Stomach (tissue), 19 donors: ENCODE measurements around the gene HSPA1L. TPM values are rescaled to one million over a fixed set of nuclear protein-coding genes. Genes with fewer than 3 reads are reported as not detected.
"Not testable (repeated sequence)": the region's sequence is repeated elsewhere in the genome, so short reads cannot be mapped to it uniquely, and the experiment has no call there.

Experiments used
- DNase-seq, 2 donors: peaks; one replicate each; pipeline versions ENCODE4 v3.0.0 to v3.0.0-alpha.2; 2013 to 2019
- H3K27ac ChIP-seq, 5 donors: fragments of 200-600 bp in 4 of 5; sonication (generic) in 4 of 5; one replicate each; pipeline ENCODE4 v1.5.1; 2013 to 2019; ENCODE audit warnings: mild to moderate bottlenecking in 1 of 5, moderate library complexity in 1 of 5
- H3K27me3 ChIP-seq, 3 donors: fragments of 200-600 bp; sonication (generic); one replicate each; pipeline ENCODE4 v1.5.1; 2017 to 2019; ENCODE audit warnings: mixed run types in 1 of 3
- H3K36me3 ChIP-seq, 4 donors: fragments of 200-600 bp; sonication (generic); 1 replicate in 3 of 4; 2 replicates in 1 of 4; pipeline ENCODE4 v1.5.1; 2016 to 2019
- H3K4me1 ChIP-seq, 4 donors: fragments of 200-600 bp; sonication (generic); one replicate each; pipeline ENCODE4 v1.5.1; 2016 to 2019
- H3K4me3 ChIP-seq, 4 donors: fragments of 200-600 bp; sonication (generic) in 3 of 4; one replicate each; pipeline ENCODE4 v1.5.1; 2016 to 2019; ENCODE audit warnings: mild to moderate bottlenecking in 1 of 4
- H3K9me3 ChIP-seq, 4 donors: fragments of 200-600 bp; sonication (generic); one replicate each; pipeline ENCODE4 v1.5.1; 2016 to 2019
- CTCF ChIP-seq, 7 experiments: fragments of 450-650 bp in 4 of 7; fragments of 200-600 bp in 3 of 7; sonication (generic) in 3 of 7; IDR thresholded peaks; one replicate each; pipeline ENCODE4 v1.5.1; 2016 to 2019; ENCODE audit warnings: antibody characterized with exemption in 7 of 7, control low read depth in 2 of 7, mild to moderate bottlenecking in 1 of 7
- EP300 ChIP-seq: sonication (generic); formaldehyde crosslinking; IDR thresholded peaks from one replicate; pipeline ENCODE4 v1.6.1; 2017; ENCODE audit warnings: antibody characterized with exemption
- POLR2A ChIP-seq, 4 donors: fragments of 450-650 bp; IDR thresholded peaks; one replicate each; pipeline ENCODE4 v1.6.1; 2016; ENCODE audit warnings: antibody characterized with exemption in 4 of 4, control low read depth in 2 of 4, mild to moderate bottlenecking in 1 of 4, moderate library complexity in 1 of 4
- POLR2AphosphoS5 ChIP-seq, 3 donors: sonication (generic); formaldehyde crosslinking; IDR thresholded peaks; one replicate each; pipeline ENCODE4 v1.6.1; 2016; ENCODE audit warnings: antibody characterized with exemption in 3 of 3
- whole genome bisulfite sequencing, 5 donors: extraction: QIAGEN DNeasy Blood & Tissue Kit in 3 of 5; methylation state at CpG; one replicate each; pipeline versions ENCODE4 v1.1.5 to v1.1.7; 2013 to 2018; 5-methylcytosine and 5-hydroxymethylcytosine counted together
- intact Hi-C: fragments of 100-400 bp; cut with DNase I; formaldehyde crosslinking; loops from one replicate; pipeline ENCODE4 v1.15.1; 2023; ENCODE audit warnings: low total_unique reads
- long read RNA-seq, 10 donors: transcript quantifications; one replicate each; lab custom pipeline, GENCODE V29; 2026
- polyA plus RNA-seq, 3 donors: library from polyadenylated mRNA; stranded (reverse); fragments of 200-250 nt; gene quantifications; one replicate each; pipeline ENCODE4 v1.2.3, GENCODE V29; 2013
- total RNA-seq, 5 donors: library from RNA; depleted of rRNA; stranded (reverse); fragments of >200 nt; gene quantifications; one replicate each; pipeline versions ENCODE4 v1.1.0 to v1.2.3, GENCODE V29; 2014 to 2016
- donor health status: healthy with polysubstance abuse.
- donor health status: Bipolar disorder and iron deficiency.
- donor health status: healthy.

HSPA1L gene
- total RNA-seq (1 to 10 TPM in 2 of 5 donors, not detected in 3; 1.1 to 1.7 TPM), polyA plus RNA-seq (under 1 TPM; 0.46 to 0.98 (median 0.75) TPM)
- long read RNA-seq, donor 1, partial matches to known transcripts = 0 of 2 reads
- long read RNA-seq, donor 1, other reads (novel, unspliced or antisense) = 0 of 2 reads
- long read RNA-seq, donor 2 = 0 reads
- long read RNA-seq, donor 3, partial matches to known transcripts = 48 of 48 reads
- long read RNA-seq, donor 3, other reads (novel, unspliced or antisense) = 0 of 48 reads
- long read RNA-seq, donor 4, partial matches to known transcripts = 61 of 85 reads
- long read RNA-seq, donor 4, other reads (novel, unspliced or antisense) = 24 of 85 reads
- long read RNA-seq, donor 5 = 0 reads
- long read RNA-seq, donor 6, partial matches to known transcripts = 0 of 3 reads
- long read RNA-seq, donor 6, other reads (novel, unspliced or antisense) = 0 of 3 reads
- long read RNA-seq, donor 7, partial matches to known transcripts = 347 of 551 reads
- long read RNA-seq, donor 7, other reads (novel, unspliced or antisense) = 204 of 551 reads
- long read RNA-seq, donor 8 = 0 reads
- long read RNA-seq, donor 9 = 0 reads
- long read RNA-seq, donor 10, partial matches to known transcripts = 27 of 27 reads
- long read RNA-seq, donor 10, other reads (novel, unspliced or antisense) = 0 of 27 reads

GRCh38 chr6:31815025-31815838 is at the start of gene HSPA1L, which contains the start of gene HSPA1A:
Gene HSPA1L (minus strand): TSS chr6:31815283. CDS start chr6:31811972, 3,311 bp downstream.
Gene HSPA1A (plus strand): TSS chr6:31815543. CDS start chr6:31815757, 214 bp downstream.
- WGBS, 5 donors = 0 to 2% (median 1%) methylated on average over 31 to 56 of the region's 56 CpGs
- Histone ChIP-seq H3K4me1 (peaks cover 27 to 47% (median 39%) of the 10 kb centered on the region in 4 donors), H3K27me3 (no peaks in the 10 kb centered on the region), H3K27ac (peak within 1 kb of the TSS; percentile 89 to 100 (median 99)), H3K36me3 (no peaks in the 10 kb centered on the region), H3K9me3 (no peaks in the 10 kb centered on the region), H3K4me3 (peak within 1 kb of the TSS; percentile 53 to 63 (median 56))
- DNase-seq = peak; percentile 95 to 97
- intact Hi-C loops = no loop called here
- TF ChIP-seq POLR2AphosphoS5 (IDR thresholded peaks at IDR 0.05) = peak; percentile 100
- peak in 3 of 4 donors; percentile 78 to 99 (median 98) for TF ChIP-seq POLR2A (IDR thresholded peaks at IDR 0.05)
- no peak for TF ChIP-seq CTCF (IDR thresholded peaks at IDR 0.05)
- TF ChIP-seq EP300 = no peak

- intact Hi-C loops = no loop called here
- H3K36me3 ChIP-seq = peaks cover 12 to 53% (median 27%) of the 10 kb centered on the region in 4 donors
- DNase-seq = no peak
Measured at GRCh38 chr6:31864818-31865204, 49.7 kb upstream of the HSPA1L start.

GRCh38 chr6:31864123-31864562 is 49.1 kb upstream of the HSPA1L start:
- intact Hi-C loops, DNase-seq, H3K27me3 ChIP-seq, H3K9me3 ChIP-seq: not testable (repeated sequence)
- H3K27ac ChIP-seq = peak overlapping the region; percentile 25 to 93 (median 90)
- peaks cover 19 to 55% (median 29%) of the 10 kb centered on the region in 4 donors for H3K36me3 ChIP-seq
- 18 to 33% (median 31%) methylated on average over 14 to 16 of the region's 16 CpGs for WGBS, 5 donors
- peak overlapping the region; percentile 41 to 84 (median 68) for H3K4me3 ChIP-seq
- H3K4me1 ChIP-seq = peaks cover 17 to 60% (median 36%) of the 10 kb centered on the region in 4 donors

More at GRCh38 chr6:31864818-31865204, 49.7 kb upstream of the HSPA1L start:
- H3K27ac ChIP-seq = peak overlapping the region in 3 of 5 donors; percentile 83 to 93 (median 90)
- peaks cover 17 to 60% (median 36%) of the 10 kb centered on the region in 4 donors for H3K4me1 ChIP-seq
- no peaks in the 10 kb centered on the region for H3K9me3 ChIP-seq
- WGBS, 5 donors = 70 to 82% (median 80%) methylated on average over 8 of the region's 8 CpGs
- H3K4me3 ChIP-seq = no peak overlapping the region
- H3K27me3 ChIP-seq = no peaks in the 10 kb centered on the region
- no peak for TF ChIP-seq CTCF (IDR thresholded peaks at IDR 0.05)
- no peak for TF ChIP-seq POLR2AphosphoS5 (IDR thresholded peaks at IDR 0.05)
- TF ChIP-seq POLR2A (IDR thresholded peaks at IDR 0.05) = no peak
- TF ChIP-seq EP300 = no peak

GRCh38 chr6:31862344-31863235 is 47.5 kb upstream of the HSPA1L start, which contains the start of gene NEU1:
Gene NEU1 (minus strand): TSS chr6:31862821. CDS start chr6:31862776, 45 bp downstream.
- no peaks in the 10 kb centered on the region for H3K27me3 ChIP-seq
- peak within 1 kb of the TSS; percentile 60 to 84 (median 74) for H3K4me3 ChIP-seq
- peak; percentile 99 to 100 for DNase-seq
- intact Hi-C loops = no loop called here
- peak within 1 kb of the TSS; percentile 88 to 93 (median 90) for H3K27ac ChIP-seq
- TF ChIP-seq CTCF (IDR thresholded peaks at IDR 0.05) (peak in 1 of 7 experiments; percentile 8), POLR2A (IDR thresholded peaks at IDR 0.05) (peak in 2 of 4 donors; percentile 73 to 94), EP300 (no peak), POLR2AphosphoS5 (IDR thresholded peaks at IDR 0.05) (peak; percentile 89 to 98 (median 96))
- no peaks in the 10 kb centered on the region for H3K9me3 ChIP-seq
- H3K4me1 ChIP-seq = peaks cover 17 to 54% (median 36%) of the 10 kb centered on the region in 4 donors
- peaks cover 28 to 61% (median 36%) of the 10 kb centered on the region in 4 donors for H3K36me3 ChIP-seq
- 0 to 2% (median 1%) methylated on average over 51 to 64 of the region's 64 CpGs for whole genome bisulfite sequencing, 5 donors
